GM12891 (cell line): ENCODE measurements around the gene NEK3.

Experiments
- POLR2A ChIP-seq: IDR thresholded peaks from 2 replicates; pipeline ENCODE4 v1.6.1; 2011; ENCODE audit warnings: low read depth, low read length, control low read depth
- POLR2AphosphoS5 ChIP-seq: IDR thresholded peaks from 2 replicates; pipeline ENCODE4 v1.6.1; 2011; ENCODE audit warnings: low read depth, low read length, control low read depth
- SPI1 ChIP-seq: IDR thresholded peaks from 2 replicates; pipeline ENCODE4 v1.6.1; 2011; ENCODE audit warnings: low read depth, low read length, control low read depth
- TAF1 ChIP-seq: IDR thresholded peaks from 2 replicates; pipeline ENCODE4 v1.6.1; 2011; ENCODE audit warnings: low read depth, low read length, control low read depth

DNA sequence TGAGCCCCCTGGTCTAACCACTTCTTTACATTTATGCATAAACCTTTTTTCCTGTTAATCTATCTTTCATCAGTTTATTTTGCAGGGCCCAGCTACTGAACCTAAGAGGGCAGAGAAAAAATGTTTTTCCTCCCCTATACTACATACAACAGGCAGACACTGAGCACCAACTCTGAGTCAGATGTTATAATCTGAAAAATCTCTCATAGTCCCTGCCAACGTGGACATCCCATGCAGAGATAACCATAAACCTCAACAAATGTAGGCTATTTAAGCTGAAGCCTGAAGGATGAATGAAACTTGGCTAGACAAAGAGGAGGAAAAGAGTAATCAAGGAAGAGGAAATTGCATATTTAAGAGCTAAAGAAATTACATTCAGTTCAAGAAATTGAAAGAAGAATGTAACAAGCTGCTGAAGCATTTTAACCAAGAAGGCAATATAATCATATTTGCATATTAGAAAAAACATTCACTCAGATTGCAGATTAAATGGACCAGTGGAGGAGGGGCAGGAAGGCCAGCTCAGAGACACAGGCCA, 2.6 kb downstream of the NEK3 start:
- TF ChIP-seq POLR2A (no peak), POLR2AphosphoS5 (no peak), TAF1 (no peak), SPI1 (no peak)
